Skin epidermis (tissue), 12 donors: Measurements from ENCODE around the gene LYPD4.

Experiments used
- H3K27ac ChIP-seq, 21 experiments: fragments of 200-600 bp; sonication (generic) in 11 of 21; one replicate each; pipeline ENCODE4 v1.5.0; 2020; ENCODE audit warnings: mild to moderate bottlenecking in 3 of 21, inconsistent platforms in 2 of 21, moderate library complexity in 2 of 21
- H3K4me3 ChIP-seq, 7 experiments: fragments of 200-600 bp; sonication (generic) in 2 of 7; one replicate each; pipeline ENCODE4 v1.5.0; 2020; ENCODE audit warnings: inconsistent platforms in 2 of 7, mild to moderate bottlenecking in 2 of 7, moderate library complexity in 1 of 7

LYPD4 gene, protein sequence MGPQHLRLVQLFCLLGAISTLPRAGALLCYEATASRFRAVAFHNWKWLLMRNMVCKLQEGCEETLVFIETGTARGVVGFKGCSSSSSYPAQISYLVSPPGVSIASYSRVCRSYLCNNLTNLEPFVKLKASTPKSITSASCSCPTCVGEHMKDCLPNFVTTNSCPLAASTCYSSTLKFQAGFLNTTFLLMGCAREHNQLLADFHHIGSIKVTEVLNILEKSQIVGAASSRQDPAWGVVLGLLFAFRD

GRCh38 chr19:41844601-41845000 is at the start of gene LYPD4:
Gene LYPD4, minus strand, starts transcription at chr19:41844683. Its CDS starts 5,398 bp downstream, at chr19:41839285.
- no peak within 1 kb of the TSS for H3K4me3 ChIP-seq
- H3K27ac ChIP-seq = no peak within 1 kb of the TSS

- Histone ChIP-seq H3K4me3 (no peak overlapping the region), H3K27ac (no peak overlapping the region)
Observed at GRCh38 chr19:41893899-41894298, 49.4 kb upstream of the LYPD4 start.

DNA sequence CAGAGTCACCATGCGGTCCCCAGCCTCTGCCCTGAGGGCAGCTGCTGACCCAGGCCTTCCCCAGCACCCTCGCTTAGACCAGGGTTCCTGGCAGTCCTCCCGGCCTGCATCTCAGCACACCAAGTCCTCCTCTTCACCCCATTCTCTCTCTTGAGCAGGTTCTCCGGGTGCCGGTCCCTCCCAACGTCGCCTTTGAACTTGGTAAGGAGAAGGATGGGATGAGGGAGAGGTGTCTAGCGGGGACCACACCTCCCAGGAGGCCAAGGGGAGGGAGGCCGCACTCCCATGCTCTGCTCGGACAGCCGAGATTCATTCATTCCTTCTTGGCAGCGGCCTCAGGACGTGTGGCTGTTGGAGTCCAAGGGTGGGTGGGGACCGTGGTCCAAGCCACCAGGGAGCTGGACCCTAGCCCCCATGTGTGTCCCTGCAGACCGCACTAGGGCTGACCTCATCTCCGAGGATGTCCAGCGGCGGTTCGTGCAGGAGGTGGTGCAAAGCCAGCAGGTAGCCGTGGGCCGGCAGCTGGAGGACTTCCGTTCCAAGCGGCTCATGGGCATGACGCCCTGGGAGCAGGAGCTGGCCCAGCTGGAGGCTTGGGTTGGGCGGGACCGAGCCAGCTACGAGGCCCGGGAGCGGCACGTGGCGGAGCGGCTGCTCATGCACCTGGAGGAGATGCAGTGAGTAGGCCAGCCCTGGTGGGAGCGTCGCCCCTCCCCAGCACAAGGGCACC is 47.9 kb upstream of the LYPD4 start:
- H3K4me3 ChIP-seq = no peak overlapping the region
- peak overlapping the region in 2 of 21 experiments; percentile 10 to 51 for H3K27ac ChIP-seq

GRCh38 chr19:41890936-41891335 is 46.5 kb upstream of the LYPD4 start:
- H3K4me3 ChIP-seq = no peak overlapping the region
- H3K27ac ChIP-seq = no peak overlapping the region

DNA sequence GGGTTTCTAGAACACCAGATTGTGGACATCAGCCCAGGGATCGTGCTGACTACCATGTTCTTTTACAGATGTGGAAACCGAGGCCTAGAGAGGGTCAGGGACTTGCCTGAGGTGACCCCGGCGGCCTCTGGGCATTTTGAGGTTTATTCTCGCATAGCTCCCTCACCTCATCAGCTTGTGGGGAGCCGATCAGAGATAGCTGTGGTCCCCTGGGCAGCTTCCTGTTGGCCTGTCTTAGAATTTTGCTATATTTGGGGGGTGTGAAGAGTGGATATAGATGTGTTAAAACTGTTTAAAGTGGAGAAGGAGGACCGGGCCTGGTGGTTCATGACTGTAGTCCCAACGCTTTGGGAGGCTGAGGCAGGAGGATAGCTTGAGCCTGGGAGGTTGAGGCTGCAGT is 45.4 kb upstream of the LYPD4 start:
- Histone ChIP-seq H3K4me3 (no peak overlapping the region), H3K27ac (no peak overlapping the region)

- H3K4me3 ChIP-seq = no peak overlapping the region
- H3K27ac ChIP-seq = peak overlapping the region in 8 of 21 experiments; percentile 3 to 99 (median 83)
Observed at GRCh38 chr19:41888926-41889325, 44.4 kb upstream of the LYPD4 start.

GRCh38 chr19:41887711-41888382 is 43.4 kb upstream of the LYPD4 start:
- peak overlapping the region in 4 of 7 experiments; percentile 8 to 23 (median 16) for H3K4me3 ChIP-seq
- peak overlapping the region in 19 of 21 experiments; percentile 14 to 99 (median 70) for H3K27ac ChIP-seq

- Histone ChIP-seq H3K4me3 (peak overlapping the region in 6 of 7 experiments; percentile 8 to 23 (median 14)), H3K27ac (peak overlapping the region in 19 of 21 experiments; percentile 14 to 99 (median 70))
Observed at GRCh38 chr19:41886761-41887710, 42.6 kb upstream of the LYPD4 start.

DNA sequence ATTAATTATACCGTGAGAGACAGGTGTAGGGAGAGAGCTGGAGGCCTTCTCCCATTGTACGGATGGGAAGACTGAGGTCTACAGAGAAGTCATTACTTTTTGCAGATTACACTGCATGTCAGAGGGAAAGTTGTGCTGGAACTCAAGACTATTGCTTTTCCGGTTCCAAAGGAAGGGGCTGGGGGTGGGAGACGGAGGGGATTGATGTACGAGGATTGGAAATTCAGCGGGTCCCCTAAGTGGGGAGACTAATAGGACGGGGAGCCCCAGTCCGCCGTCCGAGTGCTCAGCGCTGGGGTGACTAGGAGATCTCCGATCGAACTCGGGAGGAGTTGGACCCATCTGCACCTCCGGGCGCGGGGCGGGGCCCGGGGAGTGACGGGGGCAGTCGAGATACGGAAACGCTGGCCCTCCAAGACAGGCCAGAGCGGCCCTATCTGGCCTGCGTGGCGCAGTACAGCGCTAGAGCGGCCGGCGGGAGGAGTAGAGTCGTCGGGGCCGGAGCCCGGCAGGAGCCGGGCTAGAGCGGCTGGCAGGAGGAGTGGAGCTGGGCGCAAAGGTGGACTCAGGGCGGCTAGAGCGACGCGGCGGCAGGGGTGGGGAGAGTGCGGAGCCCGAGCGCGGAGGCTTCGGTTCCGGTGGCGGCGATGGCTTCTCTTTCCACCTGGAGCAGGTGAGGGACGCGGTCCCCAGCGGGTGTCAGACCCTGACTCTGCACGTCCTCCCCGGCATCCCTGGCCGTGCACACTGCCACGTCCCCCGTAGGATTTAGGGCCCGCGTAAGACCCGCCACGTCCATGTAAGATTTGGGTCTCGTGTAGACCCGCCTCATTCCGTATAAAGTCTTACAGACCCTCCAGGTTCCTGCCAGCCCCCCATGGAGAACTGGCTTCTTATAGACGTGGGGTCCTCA is 39.6 kb upstream of the LYPD4 start:
- H3K4me3 ChIP-seq = peak overlapping the region; percentile 67 to 100 (median 81)
- H3K27ac ChIP-seq = peak overlapping the region; percentile 87 to 100 (median 95)

DNA sequence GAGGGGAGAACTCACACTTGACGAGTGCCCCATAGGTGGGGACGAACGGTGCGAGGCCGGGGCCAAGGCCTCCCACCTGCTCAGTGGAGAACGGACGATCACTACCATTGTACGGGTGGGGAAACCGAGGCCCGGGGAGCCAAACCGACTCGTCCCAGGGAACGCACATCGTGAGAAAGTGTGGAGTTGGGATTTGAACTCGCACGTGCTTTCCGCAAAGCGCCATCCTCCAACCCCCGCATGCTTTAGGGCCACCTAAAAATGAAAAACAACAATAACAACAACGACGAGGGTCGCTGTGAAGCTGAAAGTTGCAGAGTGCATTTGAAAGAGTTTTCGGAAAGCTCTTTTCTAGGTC is 39.0 kb upstream of the LYPD4 start:
- peak overlapping the region; percentile 67 to 100 (median 81) for H3K4me3 ChIP-seq
- peak overlapping the region; percentile 87 to 100 (median 95) for H3K27ac ChIP-seq

- Histone ChIP-seq H3K27ac (peak within 1 kb of the TSS; percentile 87 to 100 (median 95)), H3K4me3 (peak within 1 kb of the TSS; percentile 67 to 100 (median 81))
Observed at GRCh38 chr19:41882568-41883462, 38.3 kb upstream of the LYPD4 start, which contains the start of gene ARHGEF1. Gene ARHGEF1, plus strand, starts transcription at chr19:41883184. Its CDS starts 4,899 bp downstream, at chr19:41888083.

DNA sequence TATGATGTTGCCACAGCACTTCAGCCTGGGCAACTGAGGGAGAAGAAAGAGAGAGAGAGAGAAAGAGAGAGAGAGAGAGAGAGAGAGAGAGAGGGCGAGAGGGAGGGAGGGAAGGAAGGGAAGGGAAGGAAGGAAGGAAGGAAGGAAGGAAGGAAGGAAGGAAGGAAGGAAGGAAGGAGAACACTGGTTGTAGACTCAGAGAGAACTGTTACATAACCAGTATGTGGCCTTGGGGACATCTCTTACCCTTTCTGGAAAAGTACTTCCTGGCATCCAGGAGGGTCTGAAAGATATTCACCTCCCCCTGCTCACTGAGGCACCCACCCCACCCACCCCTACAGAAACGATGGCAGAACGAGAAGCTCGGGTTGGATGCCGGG is 35.8 kb upstream of the LYPD4 start:
- Histone ChIP-seq H3K27ac (peak overlapping the region in 2 of 21 experiments; percentile 21 to 38), H3K4me3 (no peak overlapping the region)

- Histone ChIP-seq H3K27ac (peak overlapping the region in 2 of 21 experiments; percentile 21 to 46), H3K4me3 (no peak overlapping the region)
Observed at GRCh38 chr19:41879670-41880328, 35.3 kb upstream of the LYPD4 start.

- Histone ChIP-seq H3K4me3 (no peak overlapping the region), H3K27ac (peak overlapping the region in 1 of 21 experiments; percentile 9)
Observed at GRCh38 chr19:41879080-41879479, 34.6 kb upstream of the LYPD4 start.

DNA sequence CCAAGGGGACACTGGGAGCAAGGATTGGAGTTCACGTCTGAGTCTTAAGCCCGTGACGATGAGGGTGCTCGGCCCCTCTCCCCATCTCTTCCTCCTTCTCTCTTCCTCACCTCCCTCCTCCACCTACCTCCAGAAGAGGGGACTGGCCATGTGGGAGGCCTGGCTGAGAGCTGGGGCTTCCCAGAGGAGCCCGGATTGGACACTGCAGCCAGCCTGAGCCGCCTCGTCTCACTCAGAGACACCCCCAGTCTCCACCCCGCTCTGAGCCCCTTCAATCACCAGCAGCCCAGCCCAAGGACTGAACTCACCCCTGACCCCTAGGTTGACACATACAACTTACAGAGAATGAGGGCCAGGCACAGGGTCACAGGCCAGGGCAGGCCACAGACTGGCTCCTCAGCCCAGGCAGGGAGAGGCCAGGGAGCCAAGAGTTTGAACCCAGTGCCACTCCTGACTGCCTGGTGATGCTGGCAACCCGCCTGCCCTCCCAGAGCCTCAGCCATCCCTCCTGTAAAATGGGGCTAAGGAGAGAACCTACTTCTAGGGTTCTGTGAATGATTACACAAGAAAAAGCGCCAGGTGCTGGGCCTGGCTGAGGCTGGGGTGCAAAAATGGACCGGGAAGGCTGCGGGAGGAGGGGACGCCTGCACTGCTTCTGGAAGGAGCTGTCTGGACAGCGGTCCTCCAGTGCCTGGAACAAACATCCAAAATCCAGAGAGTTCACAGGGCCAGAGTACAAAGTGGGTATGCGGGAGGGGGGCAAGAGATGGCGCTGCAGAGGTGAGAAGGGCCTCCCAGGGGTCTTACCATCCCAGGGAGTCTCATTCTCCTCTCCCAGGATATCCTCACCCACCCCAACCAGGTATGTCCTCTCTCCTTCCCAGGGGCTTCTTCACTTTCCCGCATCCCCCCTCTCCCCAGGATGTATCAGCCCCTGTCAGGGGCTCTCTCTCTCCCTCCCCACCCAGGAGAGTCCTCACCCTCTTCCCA is 33.7 kb upstream of the LYPD4 start:
- no peak overlapping the region for H3K4me3 ChIP-seq
- peak overlapping the region in 14 of 21 experiments; percentile 5 to 88 (median 72) for H3K27ac ChIP-seq
